K562 (cell line): ENCODE results near the gene ABCB6. TPM values are rescaled to one million over a fixed set of nuclear protein-coding genes. Genes with fewer than 3 reads are reported as not detected.

Source experiments
- E4F1 ChIP-seq: fragments of 250-450 bp; sonication (Bioruptor Pico); IDR thresholded peaks from 2 replicates; pipeline ENCODE4 v1.5.0; 2021; ENCODE audit warnings: mild to moderate bottlenecking, borderline replicate concordance
- EP400 ChIP-seq: fragments of 450-650 bp; IDR thresholded peaks from 2 replicates; pipeline ENCODE4 v1.6.1; 2017; ENCODE audit warnings: antibody characterized with exemption, mild to moderate bottlenecking, moderate library complexity
- HMGN3 ChIP-seq: IDR thresholded peaks from 2 replicates; pipeline ENCODE4 v1.6.1; 2011; ENCODE audit warnings: borderline replicate concordance, low read depth, mild to moderate bottlenecking, mixed read lengths, low read length; ENCODE audit not compliant: insufficient read length; ENCODE audit errors: extremely low read depth
- MAZ ChIP-seq, 2 experiments: fragments of 450-650 bp in 1 of 2; sonication (generic) in 1 of 2; formaldehyde crosslinking; IDR thresholded peaks in 1 of 2; conservative IDR thresholded peaks in 1 of 2; 2 replicates each; pipeline versions ENCODE4 v1.4.0 to v1.5.0; 2020; ENCODE audit warnings: mild to moderate bottlenecking in 1 of 2, missing genetic modification reagents in 1 of 2
- NONO ChIP-seq, 2 experiments: fragments of 200-400 bp in 1 of 2; fragments of 450-650 bp in 1 of 2; formaldehyde crosslinking in 1 of 2; IDR thresholded peaks; 2 replicates each; pipeline ENCODE4 v1.6.1; 2017; ENCODE audit warnings: low read depth in 2 of 2, mild to moderate bottlenecking in 2 of 2, moderate library complexity in 2 of 2, low read length in 1 of 2
- NR1H2 ChIP-seq: sonication (generic); formaldehyde crosslinking; IDR thresholded peaks from 2 replicates; pipeline ENCODE4 v1.4.0; 2020; ENCODE audit warnings: mild to moderate bottlenecking, missing genetic modification reagents
- SIN3A ChIP-seq, 2 experiments: fragments of 150-350 bp in 1 of 2; IDR thresholded peaks; 2 replicates each; pipeline ENCODE4 v1.6.1; 2011 to 2016; ENCODE audit warnings: borderline replicate concordance in 2 of 2, low read depth in 2 of 2, low read length in 2 of 2, mild to moderate bottlenecking in 2 of 2, moderate library complexity in 2 of 2; ENCODE audit not compliant: control insufficient read depth in 1 of 2
- SP1 ChIP-seq: sonication (generic); formaldehyde crosslinking; IDR thresholded peaks from 2 replicates; pipeline ENCODE4 v1.8.1; 2022; ENCODE audit warnings: mild to moderate bottlenecking, missing genetic modification reagents
- SPI1 ChIP-seq: IDR thresholded peaks from 2 replicates; pipeline ENCODE4 v1.6.1; 2011; ENCODE audit warnings: low read depth, low read length, control low read depth, borderline replicate concordance
- TOE1 ChIP-seq, 2 experiments: fragments of 450-650 bp in 1 of 2; sonication (generic) in 1 of 2; formaldehyde crosslinking in 1 of 2; IDR thresholded peaks; 2 replicates each; pipeline versions ENCODE4 v1.7.1 to v1.8.0; 2016 to 2022; ENCODE audit warnings: borderline replicate concordance in 2 of 2, mild to moderate bottlenecking in 2 of 2, antibody characterized with exemption in 1 of 2, inconsistent platforms in 1 of 2, low read depth in 1 of 2, missing genetic modification reagents in 1 of 2, moderate library complexity in 1 of 2
- UBTF ChIP-seq, 2 experiments: IDR thresholded peaks; 2 replicates each; pipeline ENCODE4 v1.6.1; 2012; ENCODE audit warnings: improper control_type of control experiment in 2 of 2, low read depth in 2 of 2, low read length in 2 of 2, borderline replicate concordance in 1 of 2
- ZBTB1 ChIP-seq: sonication (generic); formaldehyde crosslinking; IDR thresholded peaks from 2 replicates; pipeline ENCODE4 v1.8.1; 2023; ENCODE audit warnings: missing genetic modification reagents, low read depth, mild to moderate bottlenecking, borderline replicate concordance
- ZBTB11 ChIP-seq, 3 experiments: fragments of 200-800 bp in 1 of 3; fragments of 250-450 bp in 1 of 3; fragments of 450-650 bp in 1 of 3; sonication (Bioruptor Pico) in 1 of 3; sonication (Bioruptor generic) in 1 of 3; formaldehyde crosslinking in 1 of 3; IDR thresholded peaks; 2 replicates each; pipeline versions ENCODE4 v1.6.1 to v1.8.0; 2016 to 2022; ENCODE audit warnings: mild to moderate bottlenecking in 2 of 3, missing genetic modification characterization in 2 of 3, missing compliant biosample characterization in 1 of 3, moderate library complexity in 1 of 3
- ZBTB8A ChIP-seq: fragments of 450-650 bp; IDR thresholded peaks from 2 replicates; pipeline ENCODE4 v1.6.1; 2018; ENCODE audit warnings: mild to moderate bottlenecking, moderate library complexity; ENCODE audit not compliant: partially characterized antibody
- polyA plus RNA-seq, 8 experiments: library from polyadenylated mRNA; depleted of rRNA in 4 of 8; stranded (reverse) in 5 of 8; unstranded in 3 of 8; fragments of >200 nt; fragmentation: Nextera tagmentation in 2 of 8; fragmentation: Illumina TruSeq in 1 of 8; extraction: Ambion mirVana in 2 of 8; extraction: Trizol in 1 of 8; gene quantifications; 2 replicates each; pipeline versions ENCODE4 v1.2.1 to v1.2.3, GENCODE V29; 2011 to 2014; ENCODE audit warnings: inconsistent platforms in 1 of 8, missing spikeins in 1 of 8
- total RNA-seq, 7 experiments: library from RNA; depleted of rRNA in 6 of 7; stranded (reverse); fragments of >200 nt in 6 of 7; fragmentation: Illumina TruSeq in 2 of 7; extraction: Trizol in 2 of 7; gene quantifications; 2 replicates each; pipeline versions ENCODE4 v1.2.1 to v1.2.3, GENCODE V29; 2011 to 2021; ENCODE audit warnings: low replicate concordance in 1 of 7

ABCB6 gene
- total and polyA plus RNA-seq, 9 of the 15 experiments (the other 6 are each of a cell fraction or from before 2014, with no cell fraction given) = 3.7 to 29.8 (median 16.8) TPM

GRCh38 chr2:219178377-219179175 is 40.2 kb downstream of the ABCB6 start (continued):
- TF ChIP-seq UBTF (IDR thresholded peaks at IDR 0.05; ENCODE audit: borderline replicate concordance in 1 of 2, low read depth in 2 of 2, low read length in 2 of 2) (peak in 1 of 2 experiments; percentile 10; a peak in 1 of 4 replicates), ZBTB11 (CRISPR knock-in tag; IDR thresholded peaks at IDR 0.05) (peak in 1 of 3 experiments; percentile 7; a peak in 1 of 6 replicates), NONO (IDR thresholded peaks at IDR 0.05; ENCODE audit: low read depth in 2 of 2, low read length in 1 of 2) (0 out of 4 replicates have a peak, but pooled peaks of 1 of the 2 experiments have one; percentile 39), NR1H2 (CRISPR knock-in tag) (no peak), ZBTB8A (no peak), E4F1 (CRISPR knock-in tag) (no peak), MAZ (CRISPR knock-in tag; conservative IDR thresholded peaks at IDR 0.05 in 1 of 2, IDR thresholded peaks at IDR 0.05 in 1 of 2) (no peak), EP400 (no peak), SPI1 (0 out of 2 replicates have a peak, but pooled peaks have one; percentile 7), TOE1 (IDR thresholded peaks at IDR 0.05; ENCODE audit: borderline replicate concordance) (no peak), TOE1 (CRISPR knock-in tag; IDR thresholded peaks at IDR 0.05; ENCODE audit: borderline replicate concordance, low read depth) (no peak), SP1 (CRISPR knock-in tag) (no peak), ZBTB1 (CRISPR knock-in tag) (peak; percentile 98), SIN3A (IDR thresholded peaks at IDR 0.05; ENCODE audit: borderline replicate concordance in 2 of 2, control insufficient read depth in 1 of 2, low read depth in 2 of 2, low read length in 2 of 2) (no peak), HMGN3 (peak; percentile 9)
